Measurements from ENCODE around the gene ELP2. TPM values are rescaled to one million over a fixed set of nuclear protein-coding genes. Genes with fewer than 3 reads are reported as not detected.

ELP2 gene
- total RNA-seq, 1 experiment from 2014 or later = 137 TPM

GRCh38 chr18:36229188-36229587, 99.5 kb downstream of the ELP2 start:
- Histone ChIP-seq H4K20me1 (ENCODE audit: control insufficient read depth, insufficient read depth, insufficient read length) (no peaks in the 10 kb centered on the region), H2BK20ac (ENCODE audit: low read depth, low read length, poor library complexity, severe bottlenecking) (no peak overlapping the region), H3K23ac (ENCODE audit: insufficient read length, low read depth, low read length) (no peak overlapping the region), H3K14ac (ENCODE audit: insufficient read depth, low read length) (no peak overlapping the region), H2AFZ (ENCODE audit: low read length) (no peak overlapping the region), H3K56ac (ENCODE audit: insufficient read length, low read depth, low read length) (no peak overlapping the region), H3K23me2 (ENCODE audit: insufficient read length, low read depth, low read length, poor library complexity, severe bottlenecking) (no peaks in the 10 kb centered on the region), H4K91ac (ENCODE audit: insufficient read length, low read depth, low read length) (no peak overlapping the region), H3K79me2 (ENCODE audit: insufficient read depth, low read length) (no peaks in the 10 kb centered on the region), H3K4me2 (ENCODE audit: insufficient read depth, insufficient read length, low read length) (no peak overlapping the region), H2BK15ac (ENCODE audit: low read depth, low read length) (no peak overlapping the region), H4K5ac (ENCODE audit: insufficient read length, low read depth, low read length) (no peak overlapping the region), H3K27ac (ENCODE audit: insufficient read length, low read depth, low read length) (no peak overlapping the region), H3K79me1 (ENCODE audit: insufficient read depth, low read depth, low read length, poor library complexity, severe bottlenecking) (no peaks in the 10 kb centered on the region), H3K4me1 (ENCODE audit: insufficient read depth, low read length) (no peaks in the 10 kb centered on the region), H2AK5ac (ENCODE audit: insufficient read length, low read length) (no peak overlapping the region), H3K9me3 (ENCODE audit: control insufficient read depth, low read depth, low read length) (no peaks in the 10 kb centered on the region), H3K27me3 (ENCODE audit: insufficient read depth, low read length) (no peaks in the 10 kb centered on the region), H3K9ac (ENCODE audit: extremely low read depth, insufficient read length, low read length) (no peak overlapping the region), H3K18ac (ENCODE audit: insufficient read length, low read depth, low read length) (no peak overlapping the region), H2BK120ac (ENCODE audit: low read depth, low read length, poor library complexity, severe bottlenecking) (no peak overlapping the region), H4K8ac (replicated peaks; ENCODE audit: insufficient read length, low read depth, low read length) (no peak overlapping the region), H2BK5ac (ENCODE audit: insufficient read length, low read length) (no peak overlapping the region), H2BK12ac (ENCODE audit: insufficient read length, low read depth, low read length) (no peak overlapping the region), H3K4ac (ENCODE audit: low read depth, low read length) (no peak overlapping the region), H3T11ph (ENCODE audit: low read length) (no peak overlapping the region)
- Mint-ChIP-seq H3K4me1 (no peaks in the 10 kb centered on the region), H3K9me3 (peaks cover 27 to 29% of the 10 kb centered on the region in 2 experiments), H3K27me3 (ENCODE audit: low read depth) (no peaks in the 10 kb centered on the region), H3K4me3 (no peak overlapping the region), H3K27ac (no peak overlapping the region), H3K36me3 (ENCODE audit: insufficient read depth in 1 of 3, low read depth in 3 of 3) (peaks cover 45 to 64% (median 48%) of the 10 kb centered on the region in 3 experiments)
- WGBS (ENCODE audit: extremely low coverage, insufficient read length, low lambda C conversion rate) = no CpG with 5 or more reads among the region's 1 CpG
- no peak for TF ChIP-seq CTCF (conservative IDR thresholded peaks at IDR 0.05)
- no peak for DNase-seq

Other genes starting within 250 kb of the ELP2 start
- 103 and 107 TPM in 2 replicates for gene RPRD1A, start 62.3 kb upstream of the ELP2 start, total RNA-seq (2021)
- gene SLC39A6, start 559 bp upstream of the ELP2 start, total RNA-seq (2021) = 31.8 and 33.9 TPM in 2 replicates
- 5.2 and 6.0 TPM in 2 replicates for gene MOCOS, start 57.6 kb downstream of the ELP2 start, total RNA-seq (2021)
- gene FHOD3, start 167.8 kb downstream of the ELP2 start, total RNA-seq (2021) = 7.0 and 8.0 TPM in 2 replicates